MM.1S (cell line): ENCODE measurements around the gene UGGT2.
"Not testable (repeated sequence)": the region's sequence is repeated elsewhere in the genome, so short reads cannot be mapped to it uniquely, and the experiment has no call there.

ENCODE experiments used
- DNase-seq: peaks from one replicate; pipeline ENCODE4 v3.0.0-alpha.2; 2015
- H2AFZ ChIP-seq: fragments of 300-600 bp; sonication (generic); 2 replicates; pipeline ENCODE4 v1.6.0; 2016; ENCODE audit warnings: antibody characterized with exemption, low read length
- H3F3A ChIP-seq: fragments of 300-600 bp; sonication (generic); 2 replicates; pipeline ENCODE4 v1.6.1; 2016; ENCODE audit warnings: mild to moderate bottlenecking, antibody characterized with exemption, low read length, moderate library complexity, mixed read lengths; ENCODE audit not compliant: insufficient read depth
- H3K27ac ChIP-seq: fragments of 300-600 bp; sonication (generic); 2 replicates; pipeline ENCODE4 v1.5.1; 2016; ENCODE audit warnings: mild to moderate bottlenecking, low read length
- H3K27me3 ChIP-seq: fragments of 300-600 bp; sonication (generic); replicated peaks from 2 replicates; pipeline ENCODE4 v1.6.0; 2016; ENCODE audit warnings: low read length; ENCODE audit not compliant: insufficient read depth
- H3K36me3 ChIP-seq: fragments of 300-600 bp; sonication (generic); replicated peaks from 2 replicates; pipeline ENCODE4 v1.6.1; 2016; ENCODE audit warnings: mild to moderate bottlenecking, low read length, mixed read lengths; ENCODE audit not compliant: insufficient read depth
- H3K4me1 ChIP-seq: fragments of 300-600 bp; sonication (generic); 2 replicates; pipeline ENCODE4 v1.6.1; 2016; ENCODE audit warnings: low read length, mixed read lengths
- H3K4me2 ChIP-seq: fragments of 300-600 bp; sonication (generic); 2 replicates; pipeline ENCODE4 v1.6.0; 2016; ENCODE audit warnings: low read depth, low read length
- H3K4me3 ChIP-seq: fragments of 300-600 bp; sonication (generic); 2 replicates; pipeline ENCODE4 v1.5.1; 2016; ENCODE audit warnings: low read length, mixed read lengths
- H3K79me2 ChIP-seq: fragments of 300-600 bp; sonication (generic); 2 replicates; pipeline ENCODE4 v1.6.1; 2016; ENCODE audit warnings: mixed run types, low read length, mixed read lengths
- H3K9ac ChIP-seq: fragments of 300-600 bp; sonication (generic); 2 replicates; pipeline ENCODE4 v1.6.1; 2016; ENCODE audit warnings: low read length, mixed read lengths
- H3K9me2 ChIP-seq: fragments of 300-600 bp; sonication (generic); replicated peaks from 2 replicates; pipeline ENCODE4 v1.6.1; 2016; ENCODE audit warnings: mild to moderate bottlenecking, low read length, mixed read lengths; ENCODE audit not compliant: insufficient read depth
- H3K9me3 ChIP-seq: fragments of 300-600 bp; sonication (generic); replicated peaks from 2 replicates; pipeline ENCODE4 v1.6.1; 2016; ENCODE audit warnings: mild to moderate bottlenecking, low read length, mixed read lengths; ENCODE audit not compliant: insufficient read depth
- H4K20me1 ChIP-seq: fragments of 300-600 bp; sonication (generic); 2 replicates; pipeline ENCODE4 v1.6.1; 2016; ENCODE audit warnings: mild to moderate bottlenecking, low read length, moderate library complexity, mixed read lengths; ENCODE audit not compliant: insufficient read depth
- CTCF ChIP-seq: fragments of 300-600 bp; sonication (generic); IDR thresholded peaks from 2 replicates; pipeline ENCODE4 v1.5.1; 2016; ENCODE audit warnings: antibody characterized with exemption, low read length, mixed read lengths
- EZH2 ChIP-seq: fragments of 300-600 bp; sonication (generic); optimal IDR thresholded peaks from 2 replicates; pipeline ENCODE3; 2017; ENCODE audit warnings: low read depth, mild to moderate bottlenecking, antibody characterized with exemption, low read length, mixed read lengths
- EZH2phosphoT487 ChIP-seq: fragments of 300-600 bp; sonication (generic); IDR thresholded peaks from 2 replicates; pipeline ENCODE4 v1.6.1; 2018; ENCODE audit warnings: antibody characterized with exemption, low read length

The UGGT2 gene

DNA sequence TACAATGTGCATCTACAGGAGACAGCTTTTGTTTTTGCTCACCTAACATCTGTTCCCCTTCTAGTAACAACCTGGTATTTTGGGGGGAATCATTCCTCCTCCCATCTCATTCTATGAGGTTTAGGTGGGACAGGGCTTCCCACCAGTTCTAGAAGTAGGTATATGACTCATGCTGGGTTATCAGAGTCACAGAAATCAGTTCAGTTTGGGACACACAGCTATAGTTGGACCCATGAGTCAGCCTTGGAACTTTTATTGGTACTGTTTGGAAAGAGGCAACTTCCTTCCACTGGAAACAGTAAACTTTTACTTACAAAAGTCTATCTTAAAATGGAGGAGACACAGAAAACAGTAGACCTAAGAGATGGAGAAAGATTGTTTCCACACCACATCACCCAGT lies 190.8 kb downstream of the UGGT2 start:
- no peak overlapping the region for H2AFZ ChIP-seq
- TF ChIP-seq EZH2phosphoT487 (no peak), EZH2 (no peak), CTCF (no peak)

DNA sequence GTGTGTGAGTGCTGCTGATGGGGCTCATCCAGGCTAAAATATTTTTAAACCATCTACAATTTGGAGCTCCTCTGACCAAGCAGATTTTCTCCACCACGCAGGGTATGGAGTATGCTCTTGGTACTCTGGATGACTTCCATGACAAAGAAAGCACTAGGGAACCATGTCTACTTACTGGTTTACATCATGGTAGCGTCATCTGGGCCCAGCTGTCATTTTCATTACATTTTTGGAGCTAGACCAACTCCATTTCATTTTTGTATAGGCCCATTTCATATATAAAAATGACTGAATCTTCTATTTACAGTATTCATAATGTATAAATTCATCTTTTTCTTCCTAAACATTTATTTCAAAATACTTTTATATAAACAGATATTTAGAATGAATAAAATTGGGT lies 191.9 kb downstream of the UGGT2 start:
- Histone ChIP-seq H3K36me3 (no peaks in the 10 kb centered on the region), H3K27ac (no peak overlapping the region), H3K9me2 (no peaks in the 10 kb centered on the region), H3K9me3 (no peaks in the 10 kb centered on the region), H3K4me3 (no peak overlapping the region), H3K4me1 (no peaks in the 10 kb centered on the region), H3K79me2 (no peaks in the 10 kb centered on the region), H2AFZ (no peak overlapping the region), H3F3A (no peaks in the 10 kb centered on the region), H4K20me1 (no peaks in the 10 kb centered on the region), H3K4me2 (no peak overlapping the region), H3K9ac (no peak overlapping the region), H3K27me3 (no peaks in the 10 kb centered on the region)
- TF ChIP-seq EZH2phosphoT487 (no peak), CTCF (no peak), EZH2 (no peak)
- no peak for DNase-seq

More for the DNA sequence above, 190.8 kb downstream of the UGGT2 start:
- Histone ChIP-seq H3K9me2 (no peaks in the 10 kb centered on the region), H3K79me2 (no peaks in the 10 kb centered on the region), H3K4me1 (no peaks in the 10 kb centered on the region), H3K36me3 (no peaks in the 10 kb centered on the region; the same call in 1 of the 2 replicates), H3K9me3 (no peaks in the 10 kb centered on the region), H3F3A (no peaks in the 10 kb centered on the region), H3K27ac (no peak overlapping the region), H3K9ac (no peak overlapping the region), H3K27me3 (no peaks in the 10 kb centered on the region), H3K4me3 (no peak overlapping the region), H4K20me1 (no peaks in the 10 kb centered on the region), H3K4me2 (no peak overlapping the region)
- no peak for DNase-seq

DNA sequence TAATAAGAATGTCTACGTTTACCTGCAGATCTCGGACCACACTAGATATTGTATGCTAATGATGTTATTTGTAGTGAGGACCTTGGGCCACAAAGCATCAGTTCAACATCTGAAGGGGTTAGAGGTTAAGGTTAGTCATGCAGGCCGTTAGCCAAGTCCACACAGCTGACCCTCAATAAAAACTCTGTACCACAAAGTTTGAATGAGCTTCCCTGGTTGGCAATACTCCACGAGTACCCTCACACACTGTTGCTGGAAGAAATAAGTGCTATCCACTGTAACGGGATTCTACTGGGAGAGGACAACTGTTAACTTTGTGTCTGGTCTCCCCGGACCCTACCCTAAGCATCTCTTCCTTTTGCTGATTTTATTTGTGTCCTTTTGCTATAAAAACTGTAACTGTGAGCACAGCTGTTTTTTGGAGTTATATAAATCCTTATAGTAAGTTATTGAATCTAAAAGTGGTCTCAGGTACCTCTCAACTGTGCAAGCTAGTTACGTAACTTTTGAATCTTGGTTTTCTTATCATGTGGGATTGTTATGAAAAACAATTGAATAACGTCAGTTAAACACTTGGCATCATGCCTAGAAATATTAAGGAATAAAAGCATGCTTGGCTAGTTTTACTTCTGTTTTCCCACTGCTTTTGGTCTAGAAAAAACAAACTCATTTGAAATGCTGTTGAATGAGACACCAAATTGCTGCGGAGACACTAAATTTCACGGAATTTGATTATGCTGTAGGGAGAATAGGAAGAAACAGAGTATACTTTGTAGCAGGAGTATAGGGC lies 194.7 kb downstream of the UGGT2 start:
- Histone ChIP-seq H3K9ac (no peak overlapping the region), H3K9me3 (no peaks in the 10 kb centered on the region), H3K4me2 (no peak overlapping the region), H3K4me3 (no peak overlapping the region), H3K79me2 (no peaks in the 10 kb centered on the region), H4K20me1 (no peaks in the 10 kb centered on the region), H3K36me3 (no peaks in the 10 kb centered on the region), H3K9me2 (no peaks in the 10 kb centered on the region), H2AFZ (no peak overlapping the region), H3K27me3 (no peaks in the 10 kb centered on the region), H3F3A (no peaks in the 10 kb centered on the region), H3K27ac (no peak overlapping the region), H3K4me1 (no peaks in the 10 kb centered on the region)
- TF ChIP-seq EZH2 (no peak), CTCF (no peak), EZH2phosphoT487 (no peak)
- DNase-seq: no peak

GRCh38 chr13:95845656-95846055 lies 207.5 kb downstream of the UGGT2 start:
- not testable (repeated sequence) for H3K27ac ChIP-seq, H3K9ac ChIP-seq, H3K9me2 ChIP-seq, H3K4me2 ChIP-seq, H3K4me1 ChIP-seq, H3F3A ChIP-seq, H4K20me1 ChIP-seq, H3K4me3 ChIP-seq, DNase-seq, H3K9me3 ChIP-seq, H2AFZ ChIP-seq, H3K79me2 ChIP-seq, H3K36me3 ChIP-seq, H3K27me3 ChIP-seq
